Fibroblast of lung (primary cell): ENCODE measurements around the gene HK2. TPM values are rescaled to one million over a fixed set of nuclear protein-coding genes. Genes with fewer than 3 reads are reported as not detected.

Experiments used
- DNase-seq, 2 donors: peaks; one replicate each; pipeline versions ENCODE4 v3.0.0 to v3.0.0-alpha.2; 2010; ENCODE audit warnings: low read depth in 2 of 2
- H2AFZ ChIP-seq: 2 replicates; pipeline ENCODE4 v1.5.1; 2012; ENCODE audit warnings: low read length, control low read depth, inconsistent platforms
- H3K27ac ChIP-seq: 2 replicates; pipeline ENCODE4 v1.5.1; 2011; ENCODE audit warnings: low read length, control low read depth; ENCODE audit not compliant: insufficient read depth
- H3K27me3 ChIP-seq: 2 replicates; pipeline ENCODE4 v1.5.1; 2011; ENCODE audit warnings: mild to moderate bottlenecking, low read length; ENCODE audit not compliant: control insufficient read depth, insufficient read depth
- H3K36me3 ChIP-seq: 2 replicates; pipeline ENCODE4 v1.5.1; 2011; ENCODE audit warnings: low read length; ENCODE audit not compliant: control insufficient read depth, insufficient read depth
- H3K4me1 ChIP-seq: 2 replicates; pipeline ENCODE4 v1.5.1; 2011; ENCODE audit warnings: low read length; ENCODE audit not compliant: control insufficient read depth, insufficient read depth; ENCODE audit errors: extremely low read depth
- H3K4me2 ChIP-seq: 2 replicates; pipeline ENCODE4 v1.5.1; 2011; ENCODE audit warnings: low read length, control low read depth; ENCODE audit not compliant: insufficient read depth; ENCODE audit errors: extremely low read depth
- H3K4me3 ChIP-seq, 4 experiments: fragments of 200-600 bp in 1 of 4; sonication (generic) in 1 of 4; replicated peaks in 1 of 4; 2 replicates each; pipeline ENCODE4 v1.5.1; 2011 to 2016; ENCODE audit warnings: low read length in 4 of 4, low read depth in 3 of 4, mild to moderate bottlenecking in 3 of 4, control low read depth in 2 of 4, inconsistent platforms in 1 of 4, mixed read lengths in 1 of 4; ENCODE audit not compliant: insufficient read depth in 1 of 4; ENCODE audit errors: control extremely low read depth in 1 of 4
- H3K79me2 ChIP-seq: 2 replicates; pipeline ENCODE4 v1.5.1; 2012; ENCODE audit warnings: mild to moderate bottlenecking, low read length, inconsistent platforms; ENCODE audit not compliant: control insufficient read depth, insufficient read depth
- H3K9ac ChIP-seq: 2 replicates; pipeline ENCODE4 v1.5.1; 2011; ENCODE audit warnings: mild to moderate bottlenecking, low read length, control low read depth; ENCODE audit not compliant: insufficient read depth
- H3K9me3 ChIP-seq: 2 replicates; pipeline ENCODE4 v1.5.1; 2012; ENCODE audit warnings: low read depth, low read length; ENCODE audit not compliant: control insufficient read depth, insufficient read depth
- H4K20me1 ChIP-seq: 2 replicates; pipeline ENCODE4 v1.5.1; 2011; ENCODE audit warnings: low read length; ENCODE audit not compliant: control insufficient read depth, insufficient read depth; ENCODE audit errors: extremely low read depth
- CTCF ChIP-seq, 2 donors: IDR thresholded peaks in 1 of 2; conservative IDR thresholded peaks in 1 of 2; 1 replicate in 1 of 2; 2 replicates in 1 of 2; pipeline ENCODE4 v1.5.1; 2011 to 2012; ENCODE audit warnings: low read length in 2 of 2, control low read depth in 1 of 2, inconsistent platforms in 1 of 2, low read depth in 1 of 2, mild to moderate bottlenecking in 1 of 2
- EZH2 ChIP-seq: IDR thresholded peaks from 2 replicates; pipeline ENCODE4 v1.5.1; 2012; ENCODE audit warnings: low read length, control low read depth, mild to moderate bottlenecking; ENCODE audit errors: missing control alignments
- polyA plus RNA-seq, 2 donors: library from polyadenylated mRNA; depleted of rRNA in 1 of 2; stranded (reverse) in 1 of 2; unstranded in 1 of 2; fragments of >200 nt; gene quantifications; 2 replicates each; pipeline ENCODE4 v1.2.1, GENCODE V29; 2011 to 2012; ENCODE audit warnings: missing spikeins in 1 of 2
- total RNA-seq: library from RNA; depleted of rRNA; stranded (reverse); fragments of >200 nt; gene quantifications from 2 replicates; pipeline ENCODE4 v1.2.1, GENCODE V29; 2014

The HK2 gene
- total and polyA plus RNA-seq, 2 donors (not counting 1 experiment from before 2014, with no cell fraction given) = 15.7 to 19.3 TPM

- Histone ChIP-seq H3K36me3 (no peaks in the 10 kb centered on the region), H4K20me1 (no peaks in the 10 kb centered on the region), H3K27ac (no peak overlapping the region), H3K9me3 (no peaks in the 10 kb centered on the region), H3K4me3 (no peak overlapping the region), H2AFZ (no peak overlapping the region), H3K27me3 (peaks cover 6% of the 10 kb centered on the region), H3K4me2 (no peak overlapping the region), H3K4me1 (no peaks in the 10 kb centered on the region), H3K9ac (no peak overlapping the region), H3K79me2 (no peaks in the 10 kb centered on the region)
- no peak for DNase-seq
- no peak for TF ChIP-seq CTCF (conservative IDR thresholded peaks at IDR 0.05 in 1 of 2, IDR thresholded peaks at IDR 0.05 in 1 of 2; ENCODE audit: low read depth in 1 of 2, low read length in 2 of 2)
- no peak for TF ChIP-seq EZH2
Observed at GRCh38 chr2:74806355-74806839, 27.5 kb upstream of the HK2 start.

GRCh38 chr2:74806920-74807319 is 27.0 kb upstream of the HK2 start:
- H3K79me2 ChIP-seq = no peaks in the 10 kb centered on the region
- TF ChIP-seq CTCF (conservative IDR thresholded peaks at IDR 0.05 in 1 of 2, IDR thresholded peaks at IDR 0.05 in 1 of 2; ENCODE audit: low read depth in 1 of 2, low read length in 2 of 2) = no peak
- TF ChIP-seq EZH2 = no peak

GRCh38 chr2:74812787-74813590 is 20.9 kb upstream of the HK2 start:
- H3K4me3 ChIP-seq = no peak overlapping the region
- H3K4me2 ChIP-seq = no peak overlapping the region
- H3K9ac ChIP-seq = no peak overlapping the region
- no peaks in the 10 kb centered on the region for H3K79me2 ChIP-seq
- no peaks in the 10 kb centered on the region for H3K4me1 ChIP-seq
- H4K20me1 ChIP-seq = no peaks in the 10 kb centered on the region
- no peak overlapping the region for H3K27ac ChIP-seq
- H2AFZ ChIP-seq = no peak overlapping the region
- H3K27me3 ChIP-seq = peaks cover 22% of the 10 kb centered on the region
- TF ChIP-seq CTCF (conservative IDR thresholded peaks at IDR 0.05 in 1 of 2, IDR thresholded peaks at IDR 0.05 in 1 of 2; ENCODE audit: low read depth in 1 of 2, low read length in 2 of 2) (no peak), EZH2 (no peak)
- H3K36me3 ChIP-seq = no peaks in the 10 kb centered on the region
- H3K9me3 ChIP-seq = no peaks in the 10 kb centered on the region
- DNase-seq = no peak

More at GRCh38 chr2:74806920-74807319, 27.0 kb upstream of the HK2 start:
- Histone ChIP-seq H4K20me1 (no peaks in the 10 kb centered on the region), H3K27ac (no peak overlapping the region), H3K4me3 (no peak overlapping the region), H3K9ac (no peak overlapping the region), H3K27me3 (peaks cover 10% of the 10 kb centered on the region), H3K9me3 (no peaks in the 10 kb centered on the region), H3K4me2 (no peak overlapping the region), H2AFZ (no peak overlapping the region), H3K36me3 (no peaks in the 10 kb centered on the region), H3K4me1 (no peaks in the 10 kb centered on the region)
- no peak for DNase-seq
